ENCODE data around the gene PCSK6.
"Not testable (repeated sequence)": the region's sequence is repeated elsewhere in the genome, so short reads cannot be mapped to it uniquely, and the experiment has no call there.

Gene PCSK6

GRCh38 chr15:101469520-101470288 lies 19.8 kb downstream of the PCSK6 start:
- DNase-seq (ENCODE audit: low read depth): no peak
- no peak overlapping the region for H3K4me3 ChIP-seq (ENCODE audit: low read depth, low read length)

DNA sequence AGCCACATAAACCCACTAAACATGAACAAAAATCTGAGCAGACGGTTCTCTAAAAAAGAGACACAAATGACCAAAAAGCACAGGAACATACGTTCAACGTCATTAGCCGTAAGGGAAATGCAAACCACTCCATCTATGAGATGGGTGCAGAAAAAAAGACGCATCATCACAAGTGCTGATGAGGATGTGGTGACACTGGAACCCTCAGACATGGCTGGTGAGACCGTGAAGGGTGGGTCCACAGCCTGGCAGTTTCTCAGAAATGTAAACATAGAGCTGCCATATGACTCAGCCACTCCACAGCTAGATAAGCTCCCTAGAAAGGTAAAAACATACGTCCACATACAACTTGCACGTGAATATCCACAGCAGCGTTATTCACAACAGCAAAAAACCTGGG lies 23.3 kb downstream of the PCSK6 start:
- DNase-seq (ENCODE audit: low read depth): no peak
- no peak overlapping the region for H3K4me3 ChIP-seq (ENCODE audit: low read depth, low read length)

- H3K4me3 ChIP-seq (ENCODE audit: low read depth, low read length): no peak overlapping the region
- no peak for DNase-seq (ENCODE audit: low read depth)
Observed at GRCh38 chr15:101464999-101465669, 24.4 kb downstream of the PCSK6 start.

- DNase-seq (ENCODE audit: low read depth): no peak
- H3K4me3 ChIP-seq (ENCODE audit: low read depth, low read length): no peak overlapping the region
Observed at GRCh38 chr15:101464256-101464998, 25.1 kb downstream of the PCSK6 start.

- DNase-seq (ENCODE audit: low read depth); H3K4me3 ChIP-seq (ENCODE audit: low read depth, low read length): not testable (repeated sequence)
Observed at GRCh38 chr15:101463696-101464095, 25.8 kb downstream of the PCSK6 start.

DNA sequence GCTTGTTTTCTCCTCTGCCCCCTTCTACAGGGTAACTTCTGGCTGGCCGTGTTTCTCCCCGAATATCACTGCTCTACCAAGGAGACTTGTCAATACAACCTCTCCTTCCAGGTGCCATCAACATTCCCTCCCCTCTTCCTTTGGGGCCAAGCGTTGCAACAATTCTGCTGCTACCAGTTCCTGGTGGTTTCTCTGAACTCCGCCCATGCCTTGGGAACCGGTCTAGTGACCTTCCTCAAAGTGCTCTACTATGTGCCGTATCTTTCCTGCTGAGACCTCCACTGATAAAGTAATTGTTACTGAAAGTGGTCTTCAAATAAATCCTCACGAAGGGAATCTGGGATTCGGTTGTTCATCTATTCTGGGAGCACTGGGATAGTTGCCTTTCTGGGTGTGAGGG lies 26.2 kb downstream of the PCSK6 start:
- no peak for DNase-seq (ENCODE audit: low read depth)

DNA sequence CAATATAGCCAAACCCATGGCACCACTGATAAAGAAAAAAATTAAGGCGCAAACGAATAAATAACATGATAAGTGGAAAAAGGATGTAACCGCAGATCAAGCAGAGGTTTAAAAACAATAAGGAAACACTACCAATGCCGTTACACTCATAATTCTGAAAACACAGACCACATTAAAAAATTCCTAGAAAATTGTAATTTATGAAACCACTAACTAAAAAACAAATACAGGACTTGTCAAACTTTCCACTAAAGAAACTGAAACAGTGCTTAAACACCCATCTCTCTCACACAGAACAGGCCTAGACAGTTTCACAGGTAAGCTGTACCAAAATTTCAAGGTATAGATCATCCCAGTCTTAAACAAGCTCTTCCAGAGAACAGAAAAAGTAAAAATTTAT lies 28.4 kb downstream of the PCSK6 start:
- no peak for DNase-seq (ENCODE audit: low read depth)
- H3K4me3 ChIP-seq (ENCODE audit: low read depth, low read length): no peak overlapping the region

More for the DNA sequence above, 26.2 kb downstream of the PCSK6 start:
- H3K4me3 ChIP-seq (ENCODE audit: low read depth, low read length): no peak overlapping the region

- DNase-seq (ENCODE audit: low read depth): no peak
- no peak overlapping the region for H3K4me3 ChIP-seq (ENCODE audit: low read depth, low read length)
Observed at GRCh38 chr15:101459579-101460300, 29.8 kb downstream of the PCSK6 start.

- DNase-seq (ENCODE audit: low read depth): no peak
- no peak overlapping the region for H3K4me3 ChIP-seq (ENCODE audit: low read depth, low read length)
Observed at GRCh38 chr15:101458908-101459578, 30.5 kb downstream of the PCSK6 start.

DNA sequence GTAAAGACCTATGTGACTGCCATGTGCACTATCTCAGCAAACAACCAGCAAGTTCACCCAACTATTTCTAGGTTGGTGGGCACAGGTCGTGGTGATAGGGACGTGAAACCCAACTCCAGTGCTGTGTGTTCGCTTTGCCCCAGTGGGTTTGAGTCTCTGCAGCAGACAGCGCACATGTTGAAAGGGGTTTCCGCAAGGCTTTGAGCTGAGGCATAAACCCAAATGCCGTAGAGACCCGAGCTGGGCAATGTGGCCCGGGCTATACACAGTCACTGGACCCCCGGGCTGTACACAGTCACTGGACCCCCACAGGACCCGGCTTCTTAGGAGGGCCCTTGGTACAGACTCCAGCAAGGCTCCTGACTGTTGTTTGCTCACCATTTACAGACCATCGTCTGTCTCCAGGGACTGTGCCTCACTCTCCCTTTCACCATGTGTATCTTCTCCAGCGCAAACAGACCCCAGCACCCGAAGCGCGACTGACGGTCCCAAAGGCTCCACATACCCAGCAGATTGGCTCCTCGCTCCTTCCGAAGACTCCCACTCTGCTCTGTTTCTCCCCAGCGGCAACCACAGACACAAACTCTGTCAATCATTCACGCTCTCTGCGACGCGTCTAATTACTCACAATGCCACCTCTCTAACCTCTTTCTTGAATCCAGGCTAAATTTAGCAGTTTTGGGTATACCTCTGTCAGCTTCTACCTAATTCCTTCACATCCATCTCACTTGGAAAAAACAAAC lies 31.2 kb downstream of the PCSK6 start:
- no peak for DNase-seq (ENCODE audit: low read depth)
- no peak overlapping the region for H3K4me3 ChIP-seq (ENCODE audit: low read depth, low read length)

- H3K4me3 ChIP-seq (ENCODE audit: low read depth, low read length): no peak overlapping the region
- no peak for DNase-seq (ENCODE audit: low read depth)
Observed at GRCh38 chr15:101457696-101458095, 31.8 kb downstream of the PCSK6 start.

- DNase-seq (ENCODE audit: low read depth): no peak
- H3K4me3 ChIP-seq (ENCODE audit: low read depth, low read length): no peak overlapping the region
Observed at GRCh38 chr15:101456057-101456739, 33.3 kb downstream of the PCSK6 start.

- no peak for DNase-seq (ENCODE audit: low read depth)
- no peak overlapping the region for H3K4me3 ChIP-seq (ENCODE audit: low read depth, low read length)
Observed at GRCh38 chr15:101455291-101456025, 34.0 kb downstream of the PCSK6 start.

- H3K4me3 ChIP-seq (ENCODE audit: low read depth, low read length); DNase-seq (ENCODE audit: low read depth): not testable (repeated sequence)
Observed at GRCh38 chr15:101454781-101455180, 34.7 kb downstream of the PCSK6 start.

DNA sequence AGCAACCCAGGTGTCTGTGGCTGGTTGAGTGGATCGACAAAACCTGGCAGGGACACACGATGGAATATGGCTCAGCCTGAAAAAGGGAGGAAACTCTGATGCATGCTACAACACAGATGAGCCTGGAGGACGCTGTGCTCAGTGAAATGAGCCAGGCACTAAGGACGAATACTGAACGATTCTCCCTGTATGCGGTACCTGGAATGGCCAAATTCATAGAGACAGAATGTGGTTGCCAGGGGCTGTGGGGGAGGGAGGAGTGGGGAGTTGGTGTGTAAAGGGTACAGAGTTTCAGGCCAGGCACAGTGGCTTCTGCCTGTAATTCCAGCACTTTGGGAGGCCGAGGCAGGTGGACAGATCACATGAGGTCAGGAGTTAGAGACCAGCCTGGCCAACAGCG lies 35.1 kb downstream of the PCSK6 start:
- no peak overlapping the region for H3K4me3 ChIP-seq (ENCODE audit: low read depth, low read length)
- DNase-seq (ENCODE audit: low read depth): no peak

GRCh38 chr15:101453123-101454120 lies 36.1 kb downstream of the PCSK6 start:
- H3K4me3 ChIP-seq (ENCODE audit: low read depth, low read length): no peak overlapping the region
- DNase-seq (ENCODE audit: low read depth): no peak
